NCI-H446 (cell line): Measurements from ENCODE around the gene XYLB.

ENCODE experiments used
- DNase-seq, 2 experiments: peaks; one replicate each; lab custom pipeline; 2025; lab: John Stamatoyannopoulos, UW

XYLB gene

DNA sequence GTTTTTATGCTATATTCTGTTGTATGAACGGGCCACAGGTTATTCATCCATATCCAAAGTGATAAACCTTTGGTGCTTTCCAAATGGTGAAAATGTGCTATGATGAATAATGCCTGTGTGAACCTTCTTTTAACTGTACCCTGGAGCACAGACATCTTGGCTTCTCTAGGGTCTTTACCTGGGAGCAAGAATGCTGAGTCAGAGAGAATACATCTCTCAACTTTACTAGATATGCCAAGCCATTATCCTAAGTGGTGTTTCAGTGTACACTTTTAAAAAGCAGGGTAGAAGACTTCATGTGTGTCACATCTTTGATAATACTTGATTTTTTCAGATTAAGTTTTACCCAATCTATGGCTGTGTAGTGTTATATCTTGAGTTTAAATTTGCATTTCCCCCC lies 23.5 kb upstream of the XYLB start:
- DNase-seq: no peak

- DNase-seq: no peak
Measured at GRCh38 chr3:38325256-38325655, 21.3 kb upstream of the XYLB start.

DNA sequence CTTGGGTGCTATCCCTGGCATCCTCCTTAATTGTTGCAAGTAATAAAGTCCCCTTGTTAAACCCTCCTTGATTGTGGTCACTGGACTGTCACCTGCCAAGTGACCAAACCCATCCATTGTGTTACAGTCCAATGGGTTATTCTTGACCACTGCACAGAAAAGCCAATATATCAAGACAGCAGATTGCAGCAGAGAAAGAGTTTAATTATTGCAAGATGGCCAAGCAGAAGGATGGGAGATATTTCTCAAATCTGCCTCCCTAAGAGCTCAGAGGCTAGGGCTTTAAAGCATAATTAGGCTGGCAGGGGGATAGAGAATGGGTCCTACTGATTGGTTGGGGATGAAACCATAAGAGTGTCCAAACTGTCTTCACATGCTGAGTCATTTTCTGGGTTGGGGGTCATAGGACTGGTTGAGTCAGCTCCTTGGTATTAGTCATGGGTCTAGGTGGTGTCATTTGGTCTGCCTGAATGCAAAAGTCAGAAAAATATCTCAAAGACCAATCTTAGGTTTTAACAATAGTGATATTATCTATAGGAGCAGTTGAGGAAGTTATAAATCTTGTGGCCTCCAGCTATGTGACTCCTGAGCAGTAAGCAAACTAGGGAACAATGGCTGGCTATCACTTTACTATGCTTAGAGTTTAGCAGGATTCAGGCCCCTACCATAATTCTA lies 19.1 kb upstream of the XYLB start:
- no peak for DNase-seq

- no peak for DNase-seq
Measured at GRCh38 chr3:38331257-38332022, 15.1 kb upstream of the XYLB start.

DNA sequence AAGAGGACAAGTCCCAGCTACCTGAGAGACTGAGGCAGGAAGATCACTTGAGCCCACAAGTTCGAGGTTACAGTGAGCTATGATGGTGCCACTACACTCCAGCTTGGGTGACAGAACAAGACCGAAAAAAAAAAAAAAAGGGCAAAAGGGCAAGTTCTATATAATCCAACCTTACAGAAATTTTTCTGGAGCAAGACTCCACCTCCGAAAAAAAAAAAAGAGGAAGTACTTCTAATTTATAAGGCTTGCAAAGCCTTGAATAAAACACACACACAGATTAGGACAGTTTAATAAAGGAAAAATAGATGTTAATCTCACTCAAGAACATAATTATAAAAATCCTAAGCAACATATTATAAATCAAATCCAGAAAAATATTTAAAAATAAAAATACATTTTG lies 14.4 kb upstream of the XYLB start:
- DNase-seq: no peak

- DNase-seq: no peak
Measured at GRCh38 chr3:38334142-38335055, 12.2 kb upstream of the XYLB start.

- no peak for DNase-seq
Measured at GRCh38 chr3:38335263-38335662, 11.3 kb upstream of the XYLB start.

GRCh38 chr3:38337703-38338102 lies 8.9 kb upstream of the XYLB start:
- no peak for DNase-seq

- DNase-seq: no peak
Measured at GRCh38 chr3:38343797-38344594, 2.6 kb upstream of the XYLB start.

GRCh38 chr3:38345879-38346586 lies 552 bp upstream of the XYLB start:
- DNase-seq: no peak

- no peak for DNase-seq
Measured at GRCh38 chr3:38347421-38348200, 1.0 kb downstream of the XYLB start.

DNA sequence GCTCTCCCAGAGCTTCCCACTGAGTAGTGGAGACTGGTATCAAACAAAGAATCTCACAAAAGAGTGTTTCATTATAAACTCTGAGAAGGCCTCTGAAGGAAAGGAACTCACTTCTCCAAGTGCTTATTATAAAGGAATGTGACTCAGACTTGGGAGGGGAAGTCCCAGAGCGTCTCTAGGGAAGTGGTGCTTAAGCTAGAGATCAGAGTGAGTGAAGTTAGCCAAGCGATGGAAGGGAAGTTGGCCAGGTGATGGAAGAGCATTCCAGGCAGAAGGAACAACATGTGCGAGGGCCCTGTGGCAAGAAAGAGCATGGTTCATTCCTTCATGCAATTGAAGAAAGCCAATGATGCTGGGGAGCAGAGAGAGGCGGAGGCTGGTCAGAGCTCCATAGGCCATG lies 2.3 kb downstream of the XYLB start:
- DNase-seq: no peak

- no peak for DNase-seq
Measured at GRCh38 chr3:38349684-38350359, 3.2 kb downstream of the XYLB start.

GRCh38 chr3:38353151-38353550 lies 6.6 kb downstream of the XYLB start:
- no peak for DNase-seq

DNA sequence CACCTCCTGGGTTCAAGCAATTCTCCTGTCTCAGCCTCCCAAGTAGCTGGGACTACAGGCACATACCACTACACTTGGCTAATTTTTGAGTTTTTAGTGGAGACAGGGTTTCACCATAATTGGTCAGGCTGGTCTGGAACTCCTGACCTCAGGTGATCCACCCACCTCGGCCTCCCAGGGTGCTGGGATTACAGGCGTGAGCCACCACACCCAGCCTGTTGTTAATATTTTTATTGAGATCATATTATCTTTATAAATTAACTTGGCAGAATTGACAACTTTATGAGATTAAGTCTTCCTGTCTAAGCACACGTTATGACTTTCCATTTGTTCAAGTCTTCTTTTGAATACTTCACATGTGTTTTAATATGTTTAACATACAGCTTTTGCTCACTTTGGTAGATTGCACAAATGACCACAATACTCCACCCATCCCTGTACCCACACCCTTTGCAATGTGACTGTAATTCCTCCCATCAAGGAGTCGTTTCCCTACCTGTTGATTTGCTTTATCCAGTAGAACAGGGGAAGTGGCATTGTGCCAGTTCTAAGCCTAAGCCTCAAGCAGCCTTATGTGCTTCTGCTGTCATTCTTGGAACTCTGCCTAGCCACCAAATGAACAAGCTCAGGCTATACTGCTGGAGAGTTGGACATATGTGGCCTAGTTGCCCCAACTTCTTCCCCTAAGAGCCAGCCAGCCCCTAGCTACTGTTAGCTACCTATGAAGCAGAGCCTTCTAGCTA lies 8.2 kb downstream of the XYLB start:
- DNase-seq: peak in 1 of 2 experiments; percentile 77

DNA sequence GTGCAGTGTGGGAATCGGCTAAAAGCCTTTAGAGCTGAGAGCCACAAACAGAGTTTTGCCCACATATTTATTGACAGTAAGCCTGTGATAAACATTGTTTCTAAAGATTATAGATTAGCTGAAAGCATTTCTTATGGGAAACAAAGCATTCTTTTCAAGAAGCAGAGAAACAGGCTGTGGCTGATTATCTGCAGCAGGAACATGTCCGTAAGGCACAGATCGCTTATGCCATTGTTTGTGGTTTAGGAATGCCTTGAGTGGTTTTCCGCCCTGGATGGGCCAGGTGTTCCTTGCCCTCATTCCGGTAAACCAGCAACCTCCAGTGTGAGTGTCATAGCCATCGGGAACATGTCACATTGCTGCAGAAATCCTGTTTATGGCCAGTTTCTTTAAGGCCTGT lies 12.5 kb downstream of the XYLB start:
- no peak for DNase-seq

- no peak for DNase-seq
Measured at GRCh38 chr3:38360345-38360744, 13.8 kb downstream of the XYLB start.

DNA sequence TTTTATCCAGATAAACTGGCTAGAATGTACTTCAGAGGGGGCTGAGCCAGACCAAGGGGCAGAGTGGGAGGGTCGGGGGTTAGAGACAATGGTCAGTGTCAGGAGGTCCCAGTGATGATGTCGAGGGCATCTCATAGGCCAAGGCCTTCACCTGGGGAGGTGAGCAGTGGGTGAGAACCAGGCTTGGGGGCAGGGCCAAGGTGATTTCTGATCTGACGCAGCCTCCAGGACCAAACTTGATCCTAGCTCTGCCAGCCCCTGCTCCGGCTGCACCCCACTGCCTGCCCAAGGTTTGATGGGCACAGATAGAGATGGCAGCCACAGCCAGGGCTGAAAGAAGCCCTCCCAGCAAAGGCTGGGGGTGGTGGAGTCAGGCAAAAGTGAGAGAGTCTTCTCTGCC lies 14.9 kb downstream of the XYLB start:
- no peak for DNase-seq

- no peak for DNase-seq
Measured at GRCh38 chr3:38362825-38363224, 16.2 kb downstream of the XYLB start.
